Activated CD8-positive, alpha-beta memory T cell treated with anti-CD3 and anti-CD28 coated beads, Interleukin-2, amount 50 U/mL, for 48 hours (primary cell): ENCODE data around the gene DAB2.
"Not testable (repeated sequence)": the region's sequence is repeated elsewhere in the genome, so short reads cannot be mapped to it uniquely, and the experiment has no call there.

ENCODE experiments used
- DNase-seq: peaks from one replicate; pipeline ENCODE4 v3.0.0-alpha.2; 2020

Gene DAB2

DNA sequence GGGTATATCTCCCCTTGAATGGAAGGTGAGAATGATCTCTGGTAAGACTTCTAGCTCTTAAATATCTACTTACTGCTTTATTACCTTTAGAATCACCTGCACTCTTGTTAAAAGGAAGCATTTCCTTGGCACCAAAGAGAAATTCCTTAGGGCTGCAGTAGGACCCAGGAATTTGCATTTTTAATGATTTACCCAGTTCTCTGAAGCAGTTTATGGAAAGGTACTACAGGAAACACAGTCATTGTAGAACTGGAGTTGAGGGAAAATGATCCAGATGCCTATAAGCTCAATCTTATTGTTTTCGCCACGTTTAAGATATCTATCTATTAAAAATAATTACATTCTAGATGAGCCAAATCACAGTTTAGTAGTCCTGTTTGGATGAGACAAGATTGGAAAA lies 51.0 kb downstream of the DAB2 start:
- DNase-seq = no peak

- DNase-seq = no peak
Observed at GRCh38 chr5:39371367-39371635, 53.5 kb downstream of the DAB2 start.

DNA sequence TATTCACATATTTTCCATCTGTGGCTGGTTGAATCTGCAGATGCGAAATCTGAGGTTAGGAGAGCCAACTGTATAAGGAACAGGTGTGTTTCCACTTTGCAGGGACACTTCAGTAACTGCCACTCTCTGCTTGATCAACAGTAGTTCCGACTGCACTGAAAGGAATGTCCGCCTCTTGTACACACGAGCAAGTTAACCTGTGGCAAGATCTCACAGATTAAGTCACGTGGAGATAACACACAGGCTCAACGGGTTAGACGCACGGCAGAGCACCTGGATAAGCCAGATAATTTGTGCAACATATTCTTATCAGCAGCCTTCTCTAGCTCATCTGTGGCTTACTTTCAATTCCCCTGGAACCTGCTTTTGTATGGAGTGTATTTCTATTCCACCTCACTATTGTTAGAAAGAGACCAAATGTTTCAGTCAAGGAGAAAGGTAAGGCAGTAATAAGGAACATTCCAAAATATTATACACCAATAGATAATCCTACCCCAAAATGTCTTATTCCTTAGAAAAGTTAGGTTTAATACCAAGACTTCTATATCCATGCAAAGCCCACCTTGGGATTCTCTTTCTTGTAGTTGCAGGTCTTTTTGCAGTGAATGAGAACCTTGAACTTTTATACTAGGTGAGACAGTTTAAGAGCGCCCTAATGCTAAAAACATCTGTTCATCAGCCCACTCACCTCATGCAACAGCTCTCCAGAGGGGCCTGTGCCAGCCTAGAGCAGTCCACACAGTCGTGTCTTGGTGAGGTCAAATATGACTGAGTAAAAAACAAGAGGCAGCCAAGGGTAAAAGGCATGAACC lies 54.0 kb downstream of the DAB2 start:
- no peak for DNase-seq

DNA sequence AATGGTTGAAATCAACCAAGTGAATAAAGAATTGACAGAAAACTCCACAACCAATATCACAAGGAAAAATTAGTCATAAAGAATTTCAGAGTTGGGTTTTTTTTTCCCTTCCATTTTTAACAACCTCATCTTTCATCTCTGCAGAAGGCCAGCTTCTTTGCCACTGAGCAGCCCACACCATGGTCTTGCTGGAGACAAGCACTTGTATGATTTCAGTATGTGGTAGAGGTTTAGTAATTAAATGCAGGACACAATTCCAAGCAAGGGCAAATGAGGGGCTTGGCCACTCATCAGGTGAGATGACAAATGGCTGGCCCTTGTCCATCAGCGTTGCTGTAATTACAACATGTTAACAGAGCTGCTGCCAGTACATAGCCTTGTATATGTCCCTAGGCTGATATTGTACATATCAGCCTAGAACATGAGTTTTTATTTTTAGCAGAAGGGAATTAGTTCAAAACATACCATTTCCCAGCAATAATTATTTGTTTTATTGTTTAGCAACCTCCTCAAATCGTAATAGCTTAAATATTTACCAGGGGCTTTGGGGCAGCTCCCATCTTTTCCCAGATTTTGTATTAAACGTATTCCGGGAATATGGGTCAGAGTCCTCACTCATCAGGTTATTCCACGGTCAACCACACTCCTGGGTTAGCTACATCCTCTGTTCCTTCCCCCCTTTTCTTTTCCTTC lies 55.5 kb downstream of the DAB2 start:
- DNase-seq = no peak

DNA sequence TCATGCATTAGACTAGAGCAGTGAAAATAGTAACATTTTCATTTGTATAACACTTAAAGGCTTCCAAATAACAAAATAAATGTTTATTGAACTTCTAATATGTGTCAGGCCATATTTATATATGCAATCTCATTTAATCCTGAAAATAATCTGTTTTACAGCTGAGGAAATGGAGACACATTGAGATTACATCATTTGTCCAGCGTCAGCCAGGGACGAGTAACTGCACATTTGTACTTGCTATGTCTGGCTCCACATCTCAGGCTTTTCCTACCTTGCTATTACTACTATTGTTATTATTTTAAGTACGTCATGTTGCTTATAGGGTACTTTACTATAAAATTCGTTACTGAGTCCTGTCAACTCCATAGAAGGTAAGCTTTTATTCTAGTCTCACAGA lies 56.7 kb downstream of the DAB2 start:
- no peak for DNase-seq

DNA sequence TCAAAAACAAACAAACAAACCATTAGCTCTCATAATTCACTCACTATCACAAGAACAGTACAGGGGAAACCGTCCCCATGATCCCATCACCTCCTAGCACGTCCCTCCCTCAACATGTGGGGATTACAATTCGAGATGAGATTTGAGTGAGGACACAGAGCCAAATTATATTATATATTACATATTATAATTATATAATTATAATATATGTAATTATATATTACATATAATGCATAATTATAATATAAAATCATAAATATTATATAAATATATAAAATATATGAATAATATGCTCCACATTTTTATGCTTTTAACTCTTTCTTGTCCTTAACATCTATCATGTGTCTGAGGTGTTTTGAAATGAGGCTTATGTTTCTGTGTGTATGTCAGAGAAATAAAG lies 57.1 kb downstream of the DAB2 start:
- DNase-seq = no peak

- DNase-seq = no peak
Observed at GRCh38 chr5:39364367-39364766, 60.4 kb downstream of the DAB2 start, which contains the start of gene C9. C9 (minus strand) TSS chr5:39364495; CDS start chr5:39364464, 31 bp downstream.

DNA sequence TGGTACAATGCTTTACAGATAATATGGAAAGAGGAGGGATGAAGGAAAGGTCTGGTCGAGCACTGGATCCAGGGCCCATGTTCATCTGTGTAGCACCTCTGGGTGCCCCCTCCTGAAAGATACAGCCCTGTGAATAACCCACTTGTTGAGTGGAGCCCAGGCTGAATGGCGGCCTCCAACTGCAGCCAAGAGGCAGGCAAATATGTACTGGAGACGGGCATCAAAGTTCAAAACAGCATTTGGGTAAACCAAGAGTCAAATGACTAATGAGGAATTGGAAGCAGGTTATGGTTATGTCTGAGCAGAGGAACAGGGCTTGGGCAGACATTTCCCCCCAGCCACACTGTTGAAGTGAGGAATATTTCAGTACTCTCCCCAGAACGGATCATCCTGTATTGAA lies 61.6 kb downstream of the DAB2 start:
- DNase-seq = no peak

GRCh38 chr5:39362646-39363045 lies 62.1 kb downstream of the DAB2 start:
- DNase-seq = no peak

GRCh38 chr5:39361306-39361705 lies 63.5 kb downstream of the DAB2 start:
- no peak for DNase-seq

GRCh38 chr5:39360471-39361111 lies 64.2 kb downstream of the DAB2 start:
- DNase-seq = no peak

- DNase-seq = no peak
Observed at GRCh38 chr5:39356263-39356662, 68.5 kb downstream of the DAB2 start.

DNA sequence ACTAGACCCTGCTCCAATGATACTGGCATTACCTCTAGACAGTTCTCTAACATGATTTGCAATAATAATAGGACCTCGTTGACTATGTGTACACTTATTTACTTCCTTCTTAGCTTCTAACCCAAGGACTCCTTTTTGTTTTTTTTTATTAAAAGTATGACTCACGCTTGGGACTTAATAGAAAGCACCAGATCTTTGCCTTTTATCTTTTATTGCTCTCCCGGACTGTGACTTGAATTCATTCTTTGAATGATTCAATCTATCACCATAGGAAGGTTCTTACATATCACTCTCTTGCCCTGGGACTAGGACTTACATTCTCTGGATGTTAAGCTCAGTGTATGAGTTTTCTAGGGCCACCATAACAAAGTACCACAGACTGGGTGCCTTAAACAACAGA lies 69.5 kb downstream of the DAB2 start:
- DNase-seq = no peak

DNA sequence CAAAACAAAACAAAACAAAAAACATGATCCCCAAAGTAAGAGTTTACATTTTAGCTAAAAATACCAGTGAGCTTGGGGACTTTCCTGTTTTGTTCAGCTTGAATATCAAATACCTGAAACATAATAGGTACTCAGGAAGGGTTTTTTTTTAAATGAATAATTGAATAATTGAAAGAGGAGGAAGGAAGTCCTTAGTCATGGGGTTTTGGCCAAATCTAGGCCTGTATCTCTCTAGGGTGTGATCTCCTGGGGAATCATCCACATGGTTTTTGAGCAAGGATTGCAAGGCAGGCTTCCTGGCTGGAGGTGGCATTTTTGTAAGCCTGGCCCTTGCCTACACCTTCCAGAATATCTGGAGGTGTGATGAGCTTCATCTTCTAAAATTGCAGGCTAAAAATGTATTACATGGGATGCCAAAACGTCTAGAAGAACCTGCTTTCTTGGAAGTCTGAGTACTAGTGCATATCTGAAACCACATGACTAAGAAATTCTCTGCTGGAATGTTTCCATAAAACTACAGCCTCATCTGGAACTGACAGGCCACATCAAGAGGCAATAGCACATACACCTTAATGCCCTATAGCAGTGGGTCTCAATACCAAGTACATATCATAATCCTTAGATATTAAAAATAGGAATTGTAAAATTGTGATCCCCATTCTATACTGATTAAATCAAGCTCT lies 70.9 kb downstream of the DAB2 start:
- DNase-seq = no peak

DNA sequence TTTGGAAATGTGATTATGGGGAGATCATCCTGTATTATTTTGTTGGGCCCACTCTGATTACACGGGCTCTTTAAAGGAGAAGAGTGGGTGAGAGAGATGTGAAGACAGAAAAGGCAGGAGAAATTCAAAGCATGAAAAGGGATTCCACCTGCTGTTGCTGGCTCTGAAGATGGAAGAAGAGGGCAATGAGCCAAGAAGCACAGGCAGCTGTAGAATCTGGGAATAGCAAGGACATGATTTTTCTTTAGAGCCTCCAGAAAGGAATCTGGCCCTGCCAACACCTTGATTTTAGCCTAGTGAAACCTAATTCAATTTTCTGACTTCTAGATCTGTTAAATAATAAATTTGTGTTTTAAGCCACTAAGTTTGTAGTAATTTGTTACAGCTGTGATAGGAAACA lies 71.8 kb downstream of the DAB2 start:
- DNase-seq = no peak

DNA sequence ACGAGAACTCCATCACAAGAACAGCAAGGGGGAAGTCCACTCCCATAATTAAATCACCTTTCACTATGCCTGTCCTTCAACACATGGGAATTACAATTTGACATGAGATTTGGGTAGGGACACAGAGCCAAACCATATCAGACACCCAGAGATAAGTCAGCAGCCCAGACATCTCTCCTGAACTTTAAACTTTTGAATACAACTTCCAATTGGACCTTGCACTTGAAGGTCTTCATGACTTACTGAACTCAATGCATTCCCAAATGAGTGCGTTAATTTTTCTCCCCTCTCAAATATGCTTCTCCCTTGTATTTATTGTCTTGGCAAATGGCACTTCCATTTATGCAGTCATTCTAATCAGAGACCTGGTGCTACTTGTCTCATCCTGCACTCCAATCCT lies 72.6 kb downstream of the DAB2 start:
- no peak for DNase-seq

GRCh38 chr5:39349484-39349883 lies 75.3 kb downstream of the DAB2 start:
- no peak for DNase-seq

GRCh38 chr5:39342460-39342859 lies 82.3 kb downstream of the DAB2 start:
- DNase-seq = no peak

- no peak for DNase-seq
Observed at GRCh38 chr5:39341896-39342295, 82.9 kb downstream of the DAB2 start.

DNA sequence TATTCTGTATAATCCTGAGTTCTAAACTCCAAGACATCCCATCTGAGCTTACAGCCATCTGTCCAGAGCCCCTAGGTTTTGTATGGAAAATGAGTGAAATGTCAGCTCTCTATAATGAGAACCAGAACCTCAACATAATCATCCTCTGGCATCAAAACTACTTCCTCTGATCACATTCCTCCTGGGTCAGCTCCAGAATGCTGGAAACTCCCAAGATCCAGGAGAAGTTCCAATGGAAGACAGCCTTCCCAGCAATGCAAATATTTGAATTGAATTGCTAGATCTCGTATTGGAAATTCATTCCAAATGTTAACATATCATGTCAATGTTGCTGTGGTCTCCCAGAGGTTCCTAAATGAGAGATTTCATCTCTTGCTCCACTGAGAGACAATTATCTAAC lies 84.3 kb downstream of the DAB2 start:
- DNase-seq = no peak

- no peak for DNase-seq
Observed at GRCh38 chr5:39337252-39337915, 87.4 kb downstream of the DAB2 start.

- DNase-seq = not testable (repeated sequence)
Observed at GRCh38 chr5:39334296-39334695, 90.5 kb downstream of the DAB2 start.

DNA sequence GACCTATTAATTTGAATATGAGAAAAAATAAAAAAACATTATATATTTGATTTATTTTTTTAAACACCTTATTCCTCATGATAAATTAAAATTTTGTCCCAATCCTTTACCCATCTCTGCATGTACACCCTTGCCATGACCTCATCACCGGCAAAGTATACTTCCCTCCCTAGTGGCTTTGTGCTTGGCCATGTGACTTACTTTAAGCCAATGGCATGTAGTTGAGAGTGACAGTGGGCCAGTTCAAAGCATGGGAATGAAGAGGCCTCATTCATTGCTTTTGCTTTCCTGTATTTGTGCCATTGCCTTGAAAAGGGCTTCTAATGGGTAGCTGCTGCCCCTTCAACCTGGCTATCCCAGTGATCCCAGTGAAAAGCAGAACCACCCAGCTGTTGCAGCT lies 91.7 kb downstream of the DAB2 start:
- DNase-seq = no peak
